K562 (cell line): Measurements from ENCODE around the gene BCO2. TPM values are rescaled to one million over a fixed set of nuclear protein-coding genes. Genes with fewer than 3 reads are reported as not detected.

Experiments used
- DEAF1 ChIP-seq: fragments of 450-650 bp; formaldehyde crosslinking; IDR thresholded peaks from 2 replicates; pipeline ENCODE4 v1.4.0; 2020; ENCODE audit warnings: mild to moderate bottlenecking, moderate library complexity
- ETV1 ChIP-seq: fragments of 450-650 bp; conservative IDR thresholded peaks from 2 replicates; pipeline ENCODE4 v1.6.1; 2016; ENCODE audit warnings: missing genetic modification characterization, control low read depth, low read depth, missing compliant biosample characterization
- GABPA ChIP-seq: fragments of 200-800 bp; sonication (Bioruptor generic); conservative IDR thresholded peaks from 2 replicates; pipeline ENCODE4 v1.6.1; 2016; ENCODE audit warnings: low read depth, missing genetic modification characterization, missing compliant biosample characterization
- HOXB6 ChIP-seq: fragments of 250-450 bp; sonication (Bioruptor Pico); IDR thresholded peaks from 2 replicates; pipeline ENCODE4 v1.5.1; 2022; ENCODE audit warnings: mild to moderate bottlenecking, borderline replicate concordance
- ILF3 ChIP-seq: fragments of 450-650 bp; IDR thresholded peaks from 2 replicates; pipeline ENCODE4 v1.6.1; 2018; ENCODE audit warnings: antibody characterized with exemption, mild to moderate bottlenecking, moderate library complexity, borderline replicate concordance
- MED1 ChIP-seq: sonication (generic); formaldehyde crosslinking; IDR thresholded peaks from 2 replicates; pipeline ENCODE4 v1.8.1; 2023; ENCODE audit warnings: missing genetic modification reagents, borderline replicate concordance
- REST ChIP-seq, 2 experiments: fragments of 450-650 bp; formaldehyde crosslinking in 1 of 2; IDR thresholded peaks; 2 replicates each; pipeline versions ENCODE4 v1.4.0 to v1.6.1; 2014 to 2020; ENCODE audit warnings: mild to moderate bottlenecking in 2 of 2, borderline replicate concordance in 1 of 2, low read depth in 1 of 2
- SFPQ ChIP-seq: fragments of 200-400 bp; formaldehyde crosslinking; IDR thresholded peaks from 2 replicates; pipeline ENCODE4 v1.6.1; 2017; ENCODE audit warnings: mild to moderate bottlenecking, low read depth, low read length, moderate library complexity
- TCF15 ChIP-seq: fragments of 250-450 bp; sonication (Bioruptor Pico); IDR thresholded peaks from 2 replicates; pipeline ENCODE4 v1.8.0; 2022; ENCODE audit warnings: moderate library complexity, mild to moderate bottlenecking, inconsistent platforms
- TRIM24 ChIP-seq, 2 experiments: fragments of 450-650 bp; IDR thresholded peaks; 2 replicates each; pipeline ENCODE4 v1.6.1; 2016
- XRCC5 ChIP-seq: fragments of 200-400 bp; formaldehyde crosslinking; IDR thresholded peaks from 2 replicates; pipeline ENCODE4 v1.6.1; 2017; ENCODE audit warnings: low read depth, mild to moderate bottlenecking, low read length
- ZNF395 ChIP-seq: fragments of 200-800 bp; sonication (Bioruptor generic); IDR thresholded peaks from 2 replicates; pipeline ENCODE4 v1.6.1; 2017; ENCODE audit warnings: missing genetic modification characterization, missing compliant biosample characterization
- ZNF764 ChIP-seq: fragments of 250-450 bp; sonication (Bioruptor Pico); IDR thresholded peaks from 2 replicates; pipeline ENCODE4 v1.4.0; 2020; ENCODE audit warnings: low read depth, mild to moderate bottlenecking, moderate library complexity
- polyA plus RNA-seq, 8 experiments: library from polyadenylated mRNA; depleted of rRNA in 4 of 8; stranded (reverse) in 5 of 8; unstranded in 3 of 8; fragments of >200 nt; fragmentation: Nextera tagmentation in 2 of 8; fragmentation: Illumina TruSeq in 1 of 8; extraction: Ambion mirVana in 2 of 8; extraction: Trizol in 1 of 8; gene quantifications; 2 replicates each; pipeline versions ENCODE4 v1.2.1 to v1.2.3, GENCODE V29; 2011 to 2014; ENCODE audit warnings: inconsistent platforms in 1 of 8, missing spikeins in 1 of 8
- total RNA-seq, 7 experiments: library from RNA; depleted of rRNA in 6 of 7; stranded (reverse); fragments of >200 nt in 6 of 7; fragmentation: Illumina TruSeq in 2 of 7; extraction: Trizol in 2 of 7; gene quantifications; 2 replicates each; pipeline versions ENCODE4 v1.2.1 to v1.2.3, GENCODE V29; 2011 to 2021; ENCODE audit warnings: low replicate concordance in 1 of 7

BCO2 gene
- total and polyA plus RNA-seq, 9 of the 15 experiments (the other 6 are each of a cell fraction or from before 2014, with no cell fraction given), result 0.21 to 1.0 (median 0.47) TPM; not detected in 1

GRCh38 chr11:112226831-112227401 lies 51.6 kb downstream of the BCO2 start (continued):
- TF ChIP-seq ILF3 (no peak), HOXB6 (CRISPR knock-in tag) (no peak), ZNF395 (CRISPR knock-in tag) (no peak), ZNF764 (CRISPR knock-in tag) (no peak), SFPQ (no peak), REST (IDR thresholded peaks at IDR 0.05; ENCODE audit: borderline replicate concordance) (no peak), REST (CRISPR knock-in tag; IDR thresholded peaks at IDR 0.05; ENCODE audit: low read depth) (no peak), XRCC5 (0 out of 2 replicates have a peak, but pooled peaks have one; percentile 21), MED1 (CRISPR knock-in tag) (no peak), TCF15 (no peak), GABPA (tag) (no peak), DEAF1 (CRISPR knock-in tag) (no peak), TRIM24 (IDR thresholded peaks at IDR 0.05) (no peak), ETV1 (tag) (no peak)
